AG20443 (cell line): ENCODE data around the gene SSUH2.

Source experiments
- DNase-seq: peaks from one replicate; pipeline ENCODE4 v3.0.0; 2012; ENCODE audit warnings: low spot score, mixed read lengths

Gene SSUH2

GRCh38 chr3:8640223-8640622, 4.4 kb downstream of the SSUH2 start:
- DNase-seq: no peak

GRCh38 chr3:8639659-8640000, 5.0 kb downstream of the SSUH2 start:
- DNase-seq: no peak

- DNase-seq: no peak
These were observed 5.5 kb downstream of the SSUH2 start for GRCh38 chr3:8638994-8639658.

- DNase-seq: no peak
These were observed 7.2 kb downstream of the SSUH2 start for GRCh38 chr3:8637348-8637747.

- no peak for DNase-seq
These were observed 9.0 kb downstream of the SSUH2 start for GRCh38 chr3:8635631-8636030.

GRCh38 chr3:8635125-8635524, 9.5 kb downstream of the SSUH2 start:
- no peak for DNase-seq

- no peak for DNase-seq
These were observed 12.0 kb downstream of the SSUH2 start for GRCh38 chr3:8632402-8633237.

GRCh38 chr3:8631661-8632060, 12.9 kb downstream of the SSUH2 start:
- DNase-seq: no peak

GRCh38 chr3:8629151-8630021, 15.2 kb downstream of the SSUH2 start:
- peak; percentile 97 for DNase-seq

GRCh38 chr3:8627949-8628348, 16.6 kb downstream of the SSUH2 start:
- no peak for DNase-seq

GRCh38 chr3:8627201-8627940, 17.2 kb downstream of the SSUH2 start:
- DNase-seq: no peak

GRCh38 chr3:8625991-8626390, 18.6 kb downstream of the SSUH2 start:
- peak; percentile 56 for DNase-seq

- no peak for DNase-seq
These were observed 20.0 kb downstream of the SSUH2 start for GRCh38 chr3:8624612-8625011.

- no peak for DNase-seq
These were observed 20.9 kb downstream of the SSUH2 start for GRCh38 chr3:8623741-8624140.

GRCh38 chr3:8622873-8623691, 21.5 kb downstream of the SSUH2 start:
- peak; percentile 89 for DNase-seq

GRCh38 chr3:8621872-8622271, 22.7 kb downstream of the SSUH2 start:
- peak; percentile 95 for DNase-seq

- DNase-seq: no peak
These were observed 23.5 kb downstream of the SSUH2 start for GRCh38 chr3:8621141-8621540.

- no peak for DNase-seq
These were observed 25.1 kb downstream of the SSUH2 start for GRCh38 chr3:8619548-8619947.

- no peak for DNase-seq
These were observed 25.6 kb downstream of the SSUH2 start for GRCh38 chr3:8618950-8619349.

GRCh38 chr3:8617921-8618320, 26.7 kb downstream of the SSUH2 start:
- DNase-seq: no peak

GRCh38 chr3:8610951-8611350, 33.6 kb downstream of the SSUH2 start:
- no peak for DNase-seq
